LNCAP (cell line): Measurements from ENCODE around the gene ZNF688.

Source experiments
- CTCF ChIP-seq: fragments of 450-650 bp; IDR thresholded peaks from 2 replicates; pipeline ENCODE4 v1.5.1; 2017; ENCODE audit warnings: mild to moderate bottlenecking

The ZNF688 gene

GRCh38 chr16:30523768-30524574 is 47.5 kb downstream of the ZNF688 start:
- TF ChIP-seq CTCF = no peak

DNA sequence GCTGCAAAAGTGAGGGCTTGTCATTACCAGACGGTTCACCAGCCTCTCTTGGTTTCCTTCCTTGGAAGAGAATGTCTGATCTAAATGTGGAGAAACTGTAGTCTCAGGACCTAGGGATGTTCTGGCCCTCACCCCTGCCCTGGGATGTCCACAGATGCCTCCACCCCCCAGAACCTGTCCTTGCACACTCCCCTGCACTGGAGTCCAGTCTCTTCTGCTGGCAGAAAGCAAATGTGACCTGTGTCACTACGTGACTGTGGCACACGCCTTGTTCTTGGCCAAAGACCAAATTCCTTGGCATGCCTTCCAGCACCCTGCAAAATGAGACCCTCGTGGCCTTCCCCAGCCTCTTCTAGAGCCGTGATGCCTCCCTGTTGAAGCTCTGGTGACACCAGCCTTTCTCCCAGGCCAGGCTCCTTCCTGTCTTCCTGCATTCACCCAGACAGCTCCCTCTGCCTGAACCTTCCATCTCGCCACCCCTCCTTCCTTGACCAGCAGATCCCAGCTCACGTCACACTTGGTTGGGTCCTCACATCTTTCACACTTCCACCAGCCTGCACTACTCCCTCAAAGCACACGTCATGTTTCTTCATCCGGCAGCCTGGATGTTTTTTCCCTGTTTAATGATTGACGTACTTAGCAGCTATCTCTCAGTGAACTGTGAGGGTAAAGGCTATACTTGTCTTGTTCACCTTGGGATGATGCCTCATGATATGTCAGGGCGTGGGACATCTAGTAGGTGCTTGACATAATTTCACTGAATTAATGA is 49.5 kb downstream of the ZNF688 start:
- TF ChIP-seq CTCF = no peak

DNA sequence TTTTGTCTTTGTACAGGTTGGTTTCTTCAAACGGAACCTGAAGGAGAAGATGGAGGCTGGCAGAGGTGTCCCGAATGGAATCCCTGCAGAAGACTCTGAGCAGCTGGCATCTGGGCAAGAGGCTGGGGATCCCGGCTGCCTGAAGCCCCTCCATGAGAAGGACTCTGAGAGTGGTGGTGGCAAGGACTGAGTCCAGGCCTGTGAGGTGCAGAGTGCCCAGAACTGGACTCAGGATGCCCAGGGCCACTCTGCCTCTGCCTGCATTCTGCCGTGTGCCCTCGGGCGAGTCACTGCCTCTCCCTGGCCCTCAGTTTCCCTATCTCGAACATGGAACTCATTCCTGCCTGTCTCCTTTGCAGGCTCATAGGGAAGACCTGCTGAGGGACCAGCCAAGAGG is 50.0 kb downstream of the ZNF688 start:
- TF ChIP-seq CTCF = no peak
